ENCODE data around the gene EFNA3. TPM values are rescaled to one million over a fixed set of nuclear protein-coding genes. Genes with fewer than 3 reads are reported as not detected.

EFNA3 gene
- total RNA-seq, 6 experiments from 2014 or later = 0.25 to 0.87 (median 0.55) TPM

DNA sequence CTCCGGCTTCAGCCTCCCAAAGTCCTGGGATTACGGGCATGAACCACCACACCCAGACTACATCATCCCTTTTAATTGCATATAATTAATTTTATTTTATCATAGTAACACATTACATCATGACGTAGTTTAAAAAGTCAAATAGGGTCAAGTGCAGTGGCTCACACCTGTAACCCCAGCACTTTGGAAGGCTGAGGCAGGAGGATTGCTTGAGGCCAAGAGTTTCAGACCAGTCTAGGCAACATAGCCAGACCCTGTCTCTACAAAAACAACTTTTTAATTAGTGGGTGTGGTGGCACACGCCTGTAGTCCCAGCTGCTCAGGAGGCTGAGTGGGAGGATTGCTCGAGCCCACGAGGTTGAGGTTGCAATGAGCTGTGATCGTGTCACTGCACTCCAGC, 20.7 kb downstream of the EFNA3 start:
- Mint-ChIP-seq H3K27ac (no peak overlapping the region), H3K4me1 (ENCODE audit: low read depth) (peaks cover 2% of the 10 kb centered on the region; the same call in 1 of the 2 replicates), H3K27me3 (ENCODE audit: insufficient read depth) (peaks cover 20% of the 10 kb centered on the region), H3K4me3 (no peak overlapping the region), H3K36me3 (ENCODE audit: low read depth) (no peaks in the 10 kb centered on the region), H3K9me3 (no peaks in the 10 kb centered on the region)
- TF ChIP-seq, protein P1, sequence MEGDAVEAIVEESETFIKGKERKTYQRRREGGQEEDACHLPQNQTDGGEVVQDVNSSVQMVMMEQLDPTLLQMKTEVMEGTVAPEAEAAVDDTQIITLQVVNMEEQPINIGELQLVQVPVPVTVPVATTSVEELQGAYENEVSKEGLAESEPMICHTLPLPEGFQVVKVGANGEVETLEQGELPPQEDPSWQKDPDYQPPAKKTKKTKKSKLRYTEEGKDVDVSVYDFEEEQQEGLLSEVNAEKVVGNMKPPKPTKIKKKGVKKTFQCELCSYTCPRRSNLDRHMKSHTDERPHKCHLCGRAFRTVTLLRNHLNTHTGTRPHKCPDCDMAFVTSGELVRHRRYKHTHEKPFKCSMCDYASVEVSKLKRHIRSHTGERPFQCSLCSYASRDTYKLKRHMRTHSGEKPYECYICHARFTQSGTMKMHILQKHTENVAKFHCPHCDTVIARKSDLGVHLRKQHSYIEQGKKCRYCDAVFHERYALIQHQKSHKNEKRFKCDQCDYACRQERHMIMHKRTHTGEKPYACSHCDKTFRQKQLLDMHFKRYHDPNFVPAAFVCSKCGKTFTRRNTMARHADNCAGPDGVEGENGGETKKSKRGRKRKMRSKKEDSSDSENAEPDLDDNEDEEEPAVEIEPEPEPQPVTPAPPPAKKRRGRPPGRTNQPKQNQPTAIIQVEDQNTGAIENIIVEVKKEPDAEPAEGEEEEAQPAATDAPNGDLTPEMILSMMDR (IDR thresholded peaks at IDR 0.05) = no peak
- no peak for DNase-seq

DNA sequence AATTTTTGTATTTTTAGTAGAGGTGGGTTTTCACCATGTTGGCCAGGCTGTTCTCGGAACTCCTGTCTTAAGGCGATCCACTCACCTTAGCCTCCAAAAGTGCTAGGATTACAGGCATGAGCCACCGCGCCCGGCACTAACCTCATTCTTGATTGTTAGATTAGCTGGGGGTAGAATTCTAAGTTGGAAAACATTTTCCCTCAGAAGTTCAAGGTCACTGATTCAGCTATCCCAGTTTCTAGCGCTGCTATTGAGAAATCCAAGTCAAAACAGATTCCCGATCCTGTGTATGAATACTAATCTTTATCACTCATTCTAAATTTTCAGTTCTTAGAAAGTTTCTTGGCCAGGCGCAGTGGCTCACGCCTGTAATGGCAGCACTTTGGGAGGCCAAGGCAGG, 24.7 kb downstream of the EFNA3 start:
- Mint-ChIP-seq H3K36me3 (ENCODE audit: low read depth) (no peaks in the 10 kb centered on the region), H3K9me3 (no peaks in the 10 kb centered on the region), H3K4me1 (ENCODE audit: low read depth) (no peaks in the 10 kb centered on the region), H3K27me3 (ENCODE audit: insufficient read depth) (peaks cover 46% of the 10 kb centered on the region), H3K27ac (no peak overlapping the region), H3K4me3 (no peak overlapping the region)
- no peak for DNase-seq
- TF ChIP-seq, protein P1 (IDR thresholded peaks at IDR 0.05) = no peak

DNA sequence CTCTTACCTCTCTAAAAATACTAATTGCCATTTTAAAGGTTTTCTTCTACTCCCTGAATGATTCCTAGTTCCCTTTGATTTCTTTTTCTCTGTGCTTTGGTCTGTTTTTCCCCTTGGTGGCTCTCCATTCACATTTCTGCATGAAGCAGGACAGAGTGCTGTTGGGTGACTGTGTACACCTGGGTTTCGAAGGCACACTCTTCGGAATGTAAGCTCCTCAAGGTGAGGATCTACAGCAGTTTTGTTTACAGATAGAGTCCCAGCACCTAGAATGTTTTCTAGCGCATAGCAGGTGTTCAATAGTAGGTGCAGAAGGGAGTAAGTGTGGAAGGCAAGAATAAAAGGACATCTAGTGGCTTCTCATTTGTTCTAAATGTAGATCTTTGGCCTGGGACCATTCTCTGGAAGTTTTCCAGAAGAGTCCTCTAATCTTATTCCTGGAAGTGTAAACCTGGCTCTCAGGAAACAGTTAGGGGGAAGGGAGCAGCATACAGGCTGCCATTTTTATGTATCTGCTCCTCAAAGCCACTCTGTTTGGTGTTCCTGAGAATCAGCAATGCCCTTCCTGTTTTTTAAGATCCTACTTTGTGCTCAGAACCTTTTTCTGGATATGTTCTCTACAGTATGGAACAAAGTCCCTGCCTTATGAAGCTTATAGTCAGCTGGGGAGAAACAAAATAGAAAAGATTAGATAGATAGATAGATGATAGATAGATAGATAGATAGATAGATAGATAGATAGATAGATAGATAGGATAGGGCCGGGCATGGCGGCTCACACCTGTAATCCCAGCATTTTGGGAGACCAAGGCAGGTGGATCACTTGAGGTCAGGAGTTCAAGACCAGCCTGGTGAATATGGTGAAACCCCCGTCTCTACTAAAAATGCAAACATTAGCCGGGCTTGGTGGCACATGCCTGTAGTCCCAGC, 26.2 kb downstream of the EFNA3 start:
- no peak for DNase-seq
- TF ChIP-seq, protein P1 (IDR thresholded peaks at IDR 0.05) = no peak
- H3K4me3 Mint-ChIP-seq = no peak overlapping the region
- H3K36me3 Mint-ChIP-seq (ENCODE audit: low read depth) = no peaks in the 10 kb centered on the region
- H3K4me1 Mint-ChIP-seq (ENCODE audit: low read depth) = no peaks in the 10 kb centered on the region
- H3K27me3 Mint-ChIP-seq (ENCODE audit: insufficient read depth) = peaks cover 53% of the 10 kb centered on the region
- H3K9me3 Mint-ChIP-seq = no peaks in the 10 kb centered on the region
- no peak overlapping the region for H3K27ac Mint-ChIP-seq

DNA sequence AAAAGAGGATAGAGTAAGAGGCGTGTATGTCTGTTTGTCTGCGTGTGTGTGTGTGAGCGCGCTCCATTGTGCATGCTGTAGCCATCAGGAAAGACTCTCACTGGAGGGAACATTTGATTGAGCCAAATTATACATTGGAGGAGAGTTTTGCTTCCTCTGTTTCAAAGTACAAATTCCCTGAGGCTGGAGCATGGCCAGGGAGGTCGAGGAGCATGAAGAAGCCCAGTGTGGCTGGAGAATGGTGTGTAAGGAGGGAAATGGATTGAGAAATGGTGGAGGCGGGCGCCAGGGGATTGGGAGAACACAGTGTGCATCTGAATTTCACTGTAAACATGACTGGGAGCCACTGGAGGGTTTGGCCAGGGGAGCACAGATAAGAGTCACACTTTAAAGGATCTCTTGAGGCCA, 27.0 kb downstream of the EFNA3 start:
- H3K36me3 Mint-ChIP-seq (ENCODE audit: low read depth) = no peaks in the 10 kb centered on the region
- TF ChIP-seq, protein P1 (IDR thresholded peaks at IDR 0.05) = no peak
- H3K27ac Mint-ChIP-seq = no peak overlapping the region
- H3K27me3 Mint-ChIP-seq (ENCODE audit: insufficient read depth) = peaks cover 53% of the 10 kb centered on the region
- no peak overlapping the region for H3K4me3 Mint-ChIP-seq
- H3K4me1 Mint-ChIP-seq (ENCODE audit: low read depth) = no peaks in the 10 kb centered on the region
- no peaks in the 10 kb centered on the region for H3K9me3 Mint-ChIP-seq
- no peak for DNase-seq

DNA sequence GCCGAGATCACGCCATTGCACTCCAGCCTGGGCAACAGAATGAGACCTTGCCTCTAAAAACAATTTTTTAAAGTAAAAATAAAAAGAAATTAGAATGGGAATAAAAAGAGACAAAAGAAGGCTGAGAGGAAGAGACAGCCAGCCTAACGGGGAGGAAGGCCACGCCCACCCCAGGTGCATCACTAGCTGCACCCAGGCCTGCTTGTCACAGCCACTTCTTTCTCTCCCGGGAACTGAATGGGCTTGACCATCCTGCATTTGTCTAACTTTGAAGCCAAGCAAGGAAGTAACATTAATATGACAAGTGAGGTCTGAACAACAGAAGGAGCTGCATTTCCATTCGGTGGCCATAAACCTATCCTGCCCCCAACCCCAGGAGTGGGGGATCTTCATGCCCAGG, 28.2 kb downstream of the EFNA3 start:
- no peak for DNase-seq
- peaks cover 57% of the 10 kb centered on the region for H3K27me3 Mint-ChIP-seq (ENCODE audit: insufficient read depth)
- no peak overlapping the region for H3K4me3 Mint-ChIP-seq
- TF ChIP-seq, protein P1 (IDR thresholded peaks at IDR 0.05) = no peak
- H3K27ac Mint-ChIP-seq = no peak overlapping the region
- H3K4me1 Mint-ChIP-seq (ENCODE audit: low read depth) = no peaks in the 10 kb centered on the region
- no peaks in the 10 kb centered on the region for H3K36me3 Mint-ChIP-seq (ENCODE audit: low read depth)
- H3K9me3 Mint-ChIP-seq = no peaks in the 10 kb centered on the region
